HG02588 (cell line): Measurements from ENCODE around the gene PDE4B.

Experiments used
- ATAC-seq: cut with Tn5 transposase; IDR thresholded peaks from one replicate; pipeline ENCODE4 v1.9.1; 2021; ENCODE audit warnings: mild to moderate bottlenecking, moderate library complexity; ENCODE audit not compliant: unreplicated experiment

The PDE4B gene

DNA sequence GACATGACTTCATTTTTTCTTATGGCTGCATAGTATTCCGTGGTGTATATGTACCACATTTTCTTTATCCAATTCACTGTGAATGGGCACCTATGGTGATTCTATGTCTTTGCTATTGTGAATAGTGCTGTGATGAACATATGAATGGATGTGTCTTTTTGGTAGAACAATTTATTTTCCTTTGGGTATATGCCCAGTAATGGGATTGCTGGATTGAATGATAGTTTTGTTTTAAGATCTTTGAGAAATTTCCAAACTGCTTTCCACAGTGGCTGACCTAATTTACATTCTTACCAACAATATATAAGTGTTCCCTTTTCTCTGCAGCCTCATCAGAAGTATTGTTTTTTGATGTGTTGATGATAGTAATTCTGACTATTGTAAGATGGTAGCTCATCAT lies 379.6 kb downstream of the PDE4B start:
- no peak for ATAC-seq

DNA sequence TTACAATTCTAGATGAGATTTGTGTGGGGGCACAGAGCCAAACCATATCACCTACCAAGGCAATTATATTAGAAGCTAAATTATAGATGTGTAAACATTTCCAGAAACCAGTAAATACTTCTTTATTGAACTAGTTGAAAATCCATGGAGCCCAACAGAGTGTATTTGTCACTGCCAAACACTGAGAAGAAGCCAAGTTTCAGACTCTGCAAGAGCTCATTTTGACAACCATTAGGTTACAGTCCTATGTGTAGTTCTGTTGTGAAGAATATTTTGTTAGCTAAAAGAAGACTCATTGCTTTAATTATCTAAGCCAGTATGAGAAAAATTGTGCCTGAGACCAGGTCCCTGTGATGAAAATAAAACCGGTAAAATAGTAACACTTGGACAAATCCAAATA lies 382.4 kb downstream of the PDE4B start:
- no peak for ATAC-seq

DNA sequence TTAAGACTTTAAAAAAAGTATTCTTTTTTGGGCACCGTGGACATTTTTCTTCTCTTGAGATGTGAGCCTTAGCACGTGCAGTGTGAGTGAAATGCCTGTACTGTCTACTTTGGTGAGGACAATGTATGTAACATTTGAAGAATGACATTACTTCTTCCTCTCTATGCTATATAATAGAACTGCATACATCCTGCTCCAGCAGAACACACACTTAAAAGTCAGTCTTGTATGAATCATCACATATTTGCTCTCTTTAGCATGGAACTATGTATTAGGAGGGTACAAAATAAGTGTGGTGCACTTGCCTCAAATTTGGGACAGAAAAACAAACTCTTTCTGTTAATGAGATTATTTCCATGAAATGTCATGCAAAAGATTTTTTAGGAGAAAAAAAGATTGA lies 382.9 kb downstream of the PDE4B start:
- no peak for ATAC-seq

DNA sequence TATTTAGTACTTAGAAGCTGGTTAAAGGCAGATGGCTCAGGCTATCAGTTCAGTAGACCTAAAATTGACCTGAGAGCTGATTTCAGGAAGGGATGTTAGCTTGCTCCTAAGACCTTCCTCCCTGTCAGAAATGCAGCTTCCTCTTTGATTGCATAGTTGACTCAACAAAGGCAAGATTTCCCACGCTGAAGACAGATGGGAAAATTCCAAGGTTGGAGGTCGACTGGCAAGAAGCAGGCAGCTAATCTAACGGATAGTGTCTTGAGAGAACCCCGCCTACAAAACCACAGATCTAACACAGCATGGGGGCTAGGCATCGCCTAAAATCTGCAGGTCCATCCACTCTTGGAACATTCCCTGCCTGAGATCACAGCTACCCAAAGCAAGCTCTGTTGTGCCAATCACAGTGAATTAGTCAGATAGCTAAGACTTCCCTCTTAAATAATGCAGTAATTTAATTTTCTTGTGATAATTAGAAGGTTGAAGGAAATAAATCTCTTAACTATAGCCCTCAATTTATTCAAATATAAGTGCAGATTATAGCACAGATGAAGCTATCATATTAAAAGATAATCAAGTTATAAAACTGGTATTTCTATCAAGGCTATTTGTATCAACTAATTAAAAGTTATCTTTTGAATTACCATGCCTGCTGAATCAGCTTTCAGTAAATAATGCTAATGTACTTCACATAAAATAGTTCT lies 383.5 kb downstream of the PDE4B start:
- ATAC-seq, result no peak

DNA sequence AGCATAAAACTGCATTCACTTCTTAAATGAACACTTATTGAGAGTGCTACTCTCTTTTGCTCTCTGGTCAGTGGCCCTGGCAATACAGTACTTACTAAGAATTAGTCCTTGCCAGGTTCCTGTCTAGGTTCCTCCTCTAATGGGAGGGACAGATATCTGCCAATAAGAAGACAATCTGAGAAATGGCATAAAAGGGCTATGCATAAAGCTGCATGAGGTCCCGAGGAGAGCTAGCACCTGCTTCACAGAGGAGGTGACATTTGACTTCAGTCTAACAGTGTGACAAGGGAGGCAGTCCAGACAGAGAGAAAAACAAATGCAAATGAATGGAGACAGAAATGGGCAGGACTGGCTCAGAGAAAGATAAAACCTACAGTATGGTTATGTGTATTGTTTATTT lies 384.1 kb downstream of the PDE4B start:
- ATAC-seq, result no peak

DNA sequence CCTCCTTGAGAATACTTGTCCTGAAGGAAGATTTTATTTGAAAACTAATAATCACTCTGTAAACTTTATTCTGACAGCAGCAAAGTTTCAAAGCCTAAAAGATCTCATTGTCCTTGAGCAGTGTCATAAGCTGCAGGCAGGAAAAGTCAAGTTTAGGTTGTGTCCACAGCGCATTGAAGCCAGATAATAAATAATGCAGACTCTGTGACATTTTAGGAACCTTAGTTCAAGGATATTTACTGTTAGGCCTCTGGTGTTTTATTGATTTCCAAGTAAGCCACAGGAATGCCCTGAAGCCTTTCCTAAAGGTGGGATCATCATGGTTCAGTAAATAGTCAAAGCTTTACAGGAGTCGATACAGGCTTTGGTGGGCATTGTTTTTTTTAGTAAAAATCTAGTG lies 384.8 kb downstream of the PDE4B start:
- ATAC-seq, result no peak

DNA sequence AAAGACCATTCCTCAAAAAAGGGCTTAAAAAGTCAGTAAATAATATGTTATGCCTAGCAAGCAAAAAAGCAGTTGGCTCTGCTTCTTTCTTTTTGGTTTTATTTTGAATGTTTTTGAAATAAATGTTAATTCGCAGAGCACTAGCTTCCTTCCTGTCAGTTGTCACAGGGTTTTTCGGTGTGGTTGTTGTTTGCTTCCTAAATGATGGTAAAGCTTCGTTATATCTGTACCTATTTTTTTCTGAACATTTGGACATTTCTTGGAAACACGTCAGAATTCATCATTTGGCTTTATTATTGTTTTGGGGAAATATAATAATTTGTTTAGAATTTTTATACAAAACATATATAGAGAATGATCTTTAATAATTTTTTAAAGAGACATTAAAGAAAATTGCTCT lies 389.3 kb downstream of the PDE4B start:
- no peak for ATAC-seq

DNA sequence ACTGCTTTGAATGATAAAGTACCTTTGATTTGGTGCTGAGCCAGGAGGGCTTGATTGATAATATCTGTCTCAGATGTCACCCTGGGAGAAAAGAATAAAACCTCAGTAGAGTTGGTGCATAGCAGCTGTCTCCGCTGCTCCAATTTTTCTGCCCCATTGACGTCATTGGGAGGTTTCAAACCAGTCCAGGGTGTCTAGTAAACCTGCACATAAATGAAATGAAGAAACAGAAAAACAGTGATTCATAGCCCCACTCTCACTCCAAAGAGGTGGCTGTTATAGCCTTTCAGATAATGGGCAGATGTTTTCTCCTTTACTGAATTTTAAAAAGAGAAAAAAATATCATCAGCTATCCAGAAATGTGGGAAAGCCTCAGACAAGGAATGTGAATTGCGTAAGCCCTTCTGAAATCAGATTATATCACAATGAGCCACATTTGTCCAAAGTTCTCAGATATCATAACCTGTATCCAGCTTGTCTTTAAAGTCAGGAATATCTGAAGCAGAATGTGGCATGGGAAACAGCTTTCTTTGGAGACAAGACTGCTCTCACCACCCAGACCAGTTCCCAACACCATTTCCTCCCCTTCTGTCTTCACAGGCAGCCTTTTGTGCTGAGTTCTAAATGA lies 390.0 kb downstream of the PDE4B start:
- no peak for ATAC-seq

DNA sequence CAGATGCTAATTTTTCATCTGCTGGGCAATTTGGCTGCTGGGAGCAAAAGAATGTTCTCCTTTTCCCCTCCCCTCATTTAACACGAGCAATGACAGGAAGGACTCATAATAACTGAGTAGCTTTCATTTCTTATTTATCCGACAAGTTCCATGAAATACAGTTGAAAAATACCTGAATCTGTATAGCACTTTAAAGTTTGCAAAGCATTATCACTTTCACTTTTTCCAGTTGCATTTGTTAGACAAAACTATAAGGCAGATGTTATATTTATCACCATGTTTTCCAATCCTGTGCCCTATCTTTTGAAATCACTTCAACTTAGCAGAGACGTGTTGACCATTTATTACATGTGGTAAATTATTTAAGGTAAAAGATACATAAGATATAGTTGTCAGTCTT lies 390.7 kb downstream of the PDE4B start:
- ATAC-seq, result no peak

DNA sequence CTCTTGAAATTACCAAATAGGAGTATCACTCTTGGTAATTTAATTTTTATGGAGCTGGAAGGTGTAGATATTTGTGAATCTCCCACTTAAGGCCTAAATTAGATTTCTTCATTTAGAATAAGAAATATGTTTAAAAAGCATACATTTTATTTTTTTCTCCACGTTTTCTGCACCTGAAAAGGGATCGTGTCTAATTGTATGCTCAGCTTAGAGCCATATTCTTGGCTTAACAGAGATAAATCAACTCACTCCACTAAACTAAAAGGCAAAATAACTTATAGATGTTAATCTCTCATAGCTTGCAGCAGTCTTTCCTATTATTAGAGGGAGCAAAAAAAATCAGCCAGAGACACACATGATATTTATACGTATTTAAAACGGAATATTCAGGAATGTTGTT lies 404.4 kb downstream of the PDE4B start:
- ATAC-seq, result no peak

DNA sequence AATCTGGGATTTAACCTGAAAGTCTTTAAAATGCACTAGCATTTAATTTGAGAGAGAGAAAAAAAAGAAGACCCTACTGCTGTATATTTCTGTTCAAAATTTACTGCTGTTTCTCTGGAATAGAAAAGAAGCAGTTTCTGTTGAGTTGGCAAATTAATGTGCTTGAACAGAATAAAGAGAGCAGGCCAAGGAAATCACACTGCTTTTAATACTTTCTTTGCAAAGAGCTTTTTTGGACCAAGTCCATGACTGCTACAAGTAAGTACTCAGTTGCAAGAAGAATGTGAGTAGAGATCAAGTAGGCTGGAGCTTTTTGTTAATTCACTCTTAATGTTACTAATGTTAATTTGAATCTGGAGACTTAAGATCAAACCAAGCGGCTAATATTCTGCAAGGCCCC lies 405.1 kb downstream of the PDE4B start:
- ATAC-seq, result no peak

DNA sequence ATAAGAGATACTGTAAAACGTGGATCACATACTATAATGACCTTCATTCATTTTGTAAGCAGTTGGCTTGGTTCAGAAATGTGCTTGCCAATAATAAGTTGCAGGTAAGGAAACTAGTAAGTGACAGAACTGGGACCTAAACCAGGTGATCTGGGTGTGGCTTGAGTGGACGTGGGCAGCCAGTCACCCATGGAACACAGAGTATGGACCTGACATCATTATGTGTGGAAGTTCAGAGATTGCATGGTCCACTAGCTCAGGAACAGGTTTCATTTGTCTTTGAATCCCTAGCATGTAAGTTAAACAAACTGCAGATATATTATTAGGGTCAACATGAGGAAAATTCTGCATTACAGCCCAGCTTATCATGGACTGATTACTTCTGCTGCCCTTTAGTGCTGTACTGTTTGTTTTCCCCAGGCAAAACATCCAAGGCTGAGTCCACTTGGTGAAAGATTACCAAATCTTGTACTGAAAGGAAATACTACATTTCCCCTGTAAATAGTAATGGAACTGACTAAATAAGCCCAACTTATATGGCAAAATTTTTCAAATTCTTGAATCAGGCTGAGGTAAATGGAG lies 414.0 kb downstream of the PDE4B start:
- no peak for ATAC-seq

DNA sequence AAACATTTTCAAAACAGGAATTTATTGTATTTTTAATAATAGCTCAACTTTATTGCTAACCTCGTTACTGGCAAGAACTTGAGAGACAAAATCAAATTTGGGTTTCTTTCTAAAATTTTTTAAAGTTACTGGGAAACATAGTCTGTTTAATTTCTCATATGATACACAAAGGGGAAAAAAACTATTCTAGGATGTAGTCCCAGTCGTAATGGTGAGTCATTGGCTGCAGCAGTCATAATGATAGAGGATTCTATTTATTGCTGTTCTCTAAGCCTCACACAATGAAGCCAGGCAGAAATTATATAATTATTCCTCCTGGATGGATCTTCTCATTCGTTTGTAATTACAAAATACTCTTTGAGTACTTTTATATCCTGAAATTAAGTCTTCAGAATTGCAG lies 414.8 kb downstream of the PDE4B start:
- no peak for ATAC-seq

DNA sequence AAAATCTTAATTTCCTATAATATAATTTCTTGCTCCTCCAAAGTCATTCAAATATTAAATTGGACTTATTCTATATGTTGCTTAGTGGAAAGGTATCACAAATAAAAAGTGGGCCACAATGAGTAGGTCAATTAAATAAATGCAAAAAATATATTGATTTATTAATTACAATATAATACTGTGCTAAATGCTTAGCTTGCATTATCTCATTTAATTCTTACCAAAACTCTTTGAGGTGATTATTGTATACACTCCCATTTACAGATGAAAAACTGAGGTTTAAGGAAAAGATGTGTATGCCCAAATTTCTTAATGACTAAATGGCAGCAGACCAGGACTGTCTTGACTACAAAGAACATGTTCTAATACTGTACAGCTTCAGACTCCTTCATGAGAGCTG lies 415.9 kb downstream of the PDE4B start:
- no peak for ATAC-seq

DNA sequence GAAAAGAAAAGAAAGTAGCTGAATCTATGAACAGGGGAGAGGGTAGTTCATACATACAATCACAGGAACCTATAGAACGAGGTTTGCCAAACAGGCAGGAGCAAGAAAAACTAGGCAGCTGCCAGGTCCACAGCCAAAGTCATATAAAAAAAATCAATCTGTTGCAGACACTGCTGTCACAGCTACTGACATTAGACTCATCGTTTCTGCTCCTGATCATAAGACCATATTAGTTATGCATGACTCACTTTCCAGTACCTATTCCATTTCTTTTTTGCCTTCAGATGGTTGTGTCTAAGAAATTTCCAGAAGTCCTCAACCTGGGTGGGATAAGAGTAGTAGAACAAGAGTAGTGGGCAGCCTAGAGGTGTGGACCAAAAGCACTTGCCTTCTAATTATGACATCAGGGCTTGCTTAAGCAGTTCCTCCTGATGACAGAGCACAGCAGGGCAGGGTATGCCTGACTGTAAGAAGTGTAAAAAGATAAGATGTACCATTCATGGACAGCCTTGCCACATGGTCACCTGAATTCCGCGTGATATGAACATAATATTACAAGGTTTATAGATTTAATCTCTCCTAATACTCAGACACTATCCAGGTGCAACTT lies 418.0 kb downstream of the PDE4B start:
- ATAC-seq, result no peak

DNA sequence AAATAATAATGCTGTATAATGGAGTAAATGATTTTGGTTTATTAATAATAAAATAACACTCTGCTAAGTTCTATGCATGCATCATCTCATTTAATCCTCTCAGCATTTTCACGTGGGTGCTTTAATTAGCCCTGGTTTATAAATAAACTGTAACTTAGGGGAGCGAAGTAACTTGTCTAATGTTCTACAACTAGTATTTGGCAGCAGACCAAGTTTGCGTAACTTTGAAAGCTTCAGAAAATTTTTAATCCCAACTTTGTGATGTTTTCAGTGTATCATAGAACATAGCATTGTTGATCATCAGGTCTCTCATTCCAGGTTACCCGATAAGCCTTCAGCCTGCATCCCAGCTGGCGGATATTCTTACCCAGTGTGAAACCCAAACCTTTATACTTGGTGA lies 418.8 kb downstream of the PDE4B start:
- ATAC-seq, result no peak

DNA sequence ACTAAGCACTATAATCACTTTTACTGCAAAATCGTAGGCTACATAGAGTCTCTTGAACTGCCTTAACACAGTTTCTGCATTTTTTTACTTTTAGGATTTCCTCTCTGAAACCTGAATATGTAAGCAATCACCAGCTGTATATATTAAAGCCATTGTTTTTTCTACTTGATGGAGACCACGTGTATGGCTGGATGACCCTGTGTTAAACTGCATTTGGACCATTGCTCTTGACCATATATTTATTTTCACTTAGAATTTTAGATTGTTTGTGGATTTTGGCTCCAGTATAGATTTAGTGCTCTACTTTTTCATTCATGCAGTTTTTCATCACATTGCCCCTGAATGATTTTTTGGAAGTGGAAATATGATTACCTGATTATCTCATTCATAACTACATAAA lies 420.8 kb downstream of the PDE4B start:
- no peak for ATAC-seq

DNA sequence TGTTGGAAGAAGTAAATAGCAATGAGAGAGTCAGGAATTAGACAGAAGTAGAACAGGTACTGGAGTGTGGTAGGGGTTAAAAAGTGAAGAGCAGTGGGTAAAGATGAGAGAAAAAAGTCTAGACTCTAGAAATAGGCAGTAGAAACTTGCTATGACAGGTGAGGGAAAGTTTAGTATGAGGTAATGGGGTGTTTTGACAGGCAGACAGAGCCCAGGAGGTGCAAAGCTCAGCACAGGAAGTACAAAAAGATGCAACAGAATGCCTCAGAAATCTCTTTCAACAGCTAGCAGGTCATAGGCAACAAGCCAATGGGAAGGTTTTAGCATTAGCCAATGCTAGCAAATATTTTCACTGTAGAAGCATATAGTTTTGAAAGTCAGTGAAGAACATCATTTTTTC lies 422.2 kb downstream of the PDE4B start:
- ATAC-seq, result no peak

DNA sequence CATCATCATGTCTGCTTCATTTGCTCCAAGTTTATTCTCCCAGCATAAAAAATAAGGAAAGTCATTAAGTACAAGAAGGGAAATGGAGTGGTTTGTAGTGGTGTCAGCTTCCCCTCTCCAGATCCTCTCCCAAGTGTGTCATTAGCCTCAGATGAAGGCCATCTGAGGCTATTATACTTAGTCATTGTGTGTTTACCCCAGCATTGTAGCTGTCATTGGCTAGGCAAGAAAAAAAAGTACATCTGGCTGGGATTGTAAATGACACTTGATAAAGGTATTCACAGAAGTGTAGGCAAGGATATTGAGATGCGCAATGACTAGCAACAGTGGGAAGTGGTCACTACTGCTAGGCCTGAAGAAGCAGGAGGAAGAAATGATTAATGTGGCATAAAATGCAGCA lies 424.3 kb downstream of the PDE4B start:
- no peak for ATAC-seq

DNA sequence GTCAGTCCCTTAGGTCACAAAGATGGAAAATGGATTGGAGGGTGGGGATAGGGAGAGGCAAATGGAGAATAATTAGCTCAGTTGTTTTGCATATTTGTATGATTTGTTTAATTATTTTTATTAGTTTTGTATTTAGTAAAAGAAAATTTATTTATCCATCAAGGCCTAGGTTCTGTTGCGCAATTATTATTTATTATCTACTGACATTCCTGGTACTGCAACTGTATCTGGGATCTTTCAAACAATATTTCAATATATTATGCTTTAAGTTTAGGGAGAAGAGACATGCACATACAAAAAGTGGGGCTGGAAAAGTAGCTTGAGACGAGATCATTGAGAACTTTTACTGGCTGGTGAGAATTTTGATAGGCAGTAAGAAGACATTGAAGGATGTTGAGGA lies 424.9 kb downstream of the PDE4B start:
- no peak for ATAC-seq

DNA sequence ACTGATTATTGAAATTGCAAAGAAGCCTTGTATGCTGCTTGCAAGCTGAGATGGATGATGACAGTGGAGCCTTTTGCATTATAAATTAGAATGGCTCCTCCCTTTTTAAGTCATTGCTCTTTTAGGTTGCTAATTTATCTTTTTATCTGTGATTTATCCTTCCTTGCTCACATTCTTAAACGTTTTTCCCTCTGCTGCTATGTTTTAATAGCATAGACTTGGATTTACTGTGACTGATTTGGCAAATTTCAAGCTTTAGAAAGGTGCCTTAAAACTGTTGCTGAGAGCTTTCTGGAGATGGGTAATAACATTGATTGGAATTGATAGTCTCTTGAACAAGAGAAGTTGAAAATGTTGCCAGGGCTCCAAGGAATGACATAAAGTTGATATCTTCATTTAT lies 427.8 kb downstream of the PDE4B start:
- no peak for ATAC-seq

DNA sequence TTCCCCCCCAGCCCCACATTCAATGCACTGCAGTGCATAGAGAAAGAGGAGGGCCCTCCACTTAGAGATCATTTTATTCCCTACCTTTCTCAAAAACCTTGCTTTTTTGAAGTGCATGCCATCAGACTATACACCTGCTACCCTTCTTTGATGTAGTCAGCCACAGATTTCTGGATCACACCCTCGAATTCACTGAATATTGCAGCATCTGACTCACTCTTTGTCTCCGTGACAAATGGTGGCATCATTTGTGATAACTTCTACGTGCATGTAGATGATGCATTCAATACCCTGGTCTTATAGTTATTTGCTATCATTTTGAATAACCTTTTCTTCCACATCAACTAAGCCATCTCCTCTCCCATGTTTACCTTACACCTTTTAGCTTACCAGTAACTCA lies 431.0 kb downstream of the PDE4B start:
- no peak for ATAC-seq
